H9 (cell line): ENCODE results near the gene FAIM2. TPM values are rescaled to one million over a fixed set of nuclear protein-coding genes. Genes with fewer than 3 reads are reported as not detected.

ENCODE experiments used
- DNase-seq: peaks from one replicate; pipeline ENCODE4 v3.0.0-alpha.2; 2017
- H2AFZ ChIP-seq: one replicate; pipeline ENCODE4 v1.6.1; 2013; ENCODE audit warnings: mild to moderate bottlenecking, low read length, control low read depth, moderate library complexity
- H2AK5ac ChIP-seq: 2 replicates; pipeline ENCODE4 v1.6.1; 2013; ENCODE audit warnings: low read length, control low read depth, mixed read lengths; ENCODE audit not compliant: insufficient read length
- H2BK120ac ChIP-seq: one replicate; pipeline ENCODE4 v1.6.1; 2013; ENCODE audit warnings: low read depth, mild to moderate bottlenecking, low read length, control low read depth, inconsistent platforms; ENCODE audit not compliant: poor library complexity, severe bottlenecking
- H2BK12ac ChIP-seq: 2 replicates; pipeline ENCODE4 v1.6.1; 2013; ENCODE audit warnings: low read length, control low read depth, mixed read lengths, low read depth; ENCODE audit not compliant: insufficient read length
- H2BK15ac ChIP-seq: 2 replicates; pipeline ENCODE4 v1.6.1; 2013; ENCODE audit warnings: low read depth, low read length, control low read depth
- H2BK20ac ChIP-seq: one replicate; pipeline ENCODE4 v1.6.1; 2013; ENCODE audit warnings: low read depth, mild to moderate bottlenecking, low read length, control low read depth, inconsistent platforms; ENCODE audit not compliant: poor library complexity, severe bottlenecking
- H2BK5ac ChIP-seq: 2 replicates; pipeline ENCODE4 v1.6.1; 2013; ENCODE audit warnings: low read length, control low read depth, mixed read lengths; ENCODE audit not compliant: insufficient read length
- H3K14ac ChIP-seq: 2 replicates; pipeline ENCODE4 v1.6.1; 2013; ENCODE audit warnings: low read length, control low read depth; ENCODE audit not compliant: insufficient read depth
- H3K18ac ChIP-seq: 2 replicates; pipeline ENCODE4 v1.6.1; 2013; ENCODE audit warnings: low read depth, mild to moderate bottlenecking, mixed read lengths, low read length, control low read depth; ENCODE audit not compliant: insufficient read length
- H3K23ac ChIP-seq: 2 replicates; pipeline ENCODE4 v1.6.1; 2013; ENCODE audit warnings: low read length, control low read depth, mixed read lengths, low read depth; ENCODE audit not compliant: insufficient read length
- H3K23me2 ChIP-seq: 2 replicates; pipeline ENCODE4 v1.6.1; 2013; ENCODE audit warnings: low read depth, mild to moderate bottlenecking, mixed read lengths, low read length, control low read depth; ENCODE audit not compliant: insufficient read length, poor library complexity, severe bottlenecking
- H3K27ac ChIP-seq: 2 replicates; pipeline ENCODE4 v1.5.1; 2013; ENCODE audit warnings: low read length, control low read depth, mixed read lengths, low read depth; ENCODE audit not compliant: insufficient read length
- H3K27me3 ChIP-seq: 2 replicates; pipeline ENCODE4 v1.6.1; 2013; ENCODE audit warnings: low read length, control low read depth, inconsistent platforms; ENCODE audit not compliant: insufficient read depth
- H3K4ac ChIP-seq: 2 replicates; pipeline ENCODE4 v1.6.1; 2013; ENCODE audit warnings: low read depth, mild to moderate bottlenecking, control low read depth, inconsistent platforms, low read length, moderate library complexity
- H3K4me1 ChIP-seq: 2 replicates; pipeline ENCODE4 v1.6.1; 2013; ENCODE audit warnings: low read length, control low read depth, inconsistent platforms; ENCODE audit not compliant: insufficient read depth
- H3K4me2 ChIP-seq: 2 replicates; pipeline ENCODE4 v1.6.1; 2013; ENCODE audit warnings: low read length, control low read depth, mixed read lengths; ENCODE audit not compliant: insufficient read length, insufficient read depth
- H3K56ac ChIP-seq: 2 replicates; pipeline ENCODE4 v1.6.1; 2013; ENCODE audit warnings: low read depth, mild to moderate bottlenecking, mixed read lengths, low read length, control low read depth; ENCODE audit not compliant: insufficient read length
- H3K79me1 ChIP-seq: 2 replicates; pipeline ENCODE4 v1.6.1; 2013; ENCODE audit warnings: low read depth, mild to moderate bottlenecking, moderate library complexity, low read length, control low read depth, inconsistent platforms; ENCODE audit not compliant: insufficient read depth, poor library complexity, severe bottlenecking
- H3K79me2 ChIP-seq: 2 replicates; pipeline ENCODE4 v1.6.1; 2013; ENCODE audit warnings: low read length, control low read depth, inconsistent platforms; ENCODE audit not compliant: insufficient read depth
- H3K9ac ChIP-seq: 2 replicates; pipeline ENCODE4 v1.6.1; 2013; ENCODE audit warnings: low read length, control low read depth, mixed read lengths; ENCODE audit not compliant: insufficient read length; ENCODE audit errors: extremely low read depth
- H3K9me3 ChIP-seq: one replicate; pipeline ENCODE4 v1.6.1; 2013; ENCODE audit warnings: low read depth, low read length, inconsistent platforms; ENCODE audit not compliant: control insufficient read depth
- H3T11ph ChIP-seq: one replicate; pipeline ENCODE4 v1.6.1; 2013; ENCODE audit warnings: mild to moderate bottlenecking, low read length, control low read depth, inconsistent platforms
- H4K20me1 ChIP-seq: one replicate; pipeline ENCODE4 v1.6.1; 2013; ENCODE audit not compliant: control insufficient read depth, insufficient read length, insufficient read depth
- H4K5ac ChIP-seq: 2 replicates; pipeline ENCODE4 v1.6.1; 2013; ENCODE audit warnings: low read depth, mild to moderate bottlenecking, mixed read lengths, low read length, control low read depth; ENCODE audit not compliant: insufficient read length
- H4K8ac ChIP-seq: replicated peaks from 2 replicates; pipeline ENCODE4 v1.6.1; 2013; ENCODE audit warnings: low read length, control low read depth, mixed read lengths, low read depth; ENCODE audit not compliant: insufficient read length
- H4K91ac ChIP-seq: 2 replicates; pipeline ENCODE4 v1.6.1; 2013; ENCODE audit warnings: low read depth, mild to moderate bottlenecking, moderate library complexity, mixed read lengths, low read length, control low read depth; ENCODE audit not compliant: insufficient read length
- H3K27ac Mint-ChIP-seq, 3 experiments: 2 replicates in 2 of 3; 3 replicates in 1 of 3; pipeline ENCODE4 v1.8.0; 2020 to 2021; ENCODE audit warnings: mixed read lengths in 3 of 3, mild to moderate bottlenecking in 1 of 3, moderate library complexity in 1 of 3
- H3K27me3 Mint-ChIP-seq: 2 replicates; pipeline ENCODE4 v1.8.0; 2021; ENCODE audit warnings: low read depth, mild to moderate bottlenecking, moderate library complexity, mixed read lengths
- H3K36me3 Mint-ChIP-seq, 3 experiments: 2 replicates in 2 of 3; 3 replicates in 1 of 3; pipeline ENCODE4 v1.8.0; 2020 to 2021; ENCODE audit warnings: low read depth in 3 of 3, mixed read lengths in 3 of 3; ENCODE audit not compliant: insufficient read depth in 1 of 3
- H3K4me1 Mint-ChIP-seq, 2 experiments: 2 replicates each; pipeline ENCODE4 v1.8.0; 2020; ENCODE audit warnings: mixed read lengths in 2 of 2
- H3K4me3 Mint-ChIP-seq, 2 experiments: 2 replicates in 1 of 2; 3 replicates in 1 of 2; pipeline ENCODE4 v1.8.0; 2020 to 2021; ENCODE audit warnings: mild to moderate bottlenecking in 2 of 2, mixed read lengths in 2 of 2, moderate library complexity in 1 of 2
- H3K9me3 Mint-ChIP-seq, 2 experiments: 2 replicates in 1 of 2; 3 replicates in 1 of 2; pipeline ENCODE4 v1.8.0; 2020; ENCODE audit warnings: mild to moderate bottlenecking in 2 of 2, mixed read lengths in 2 of 2, moderate library complexity in 1 of 2
- CTCF ChIP-seq: fragments of 200-600 bp; sonication (generic); conservative IDR thresholded peaks from 3 replicates; pipeline ENCODE4 v1.8.0; 2021; ENCODE audit warnings: antibody characterized with exemption, mild to moderate bottlenecking
- WGBS: extraction: QIAGEN DNeasy Blood & Tissue Kit; methylation state at CpG from one replicate; pipeline ENCODE4 v1.1.7; 2013; ENCODE audit warnings: missing lambda C conversion rate, low lambda C conversion rate, mixed read lengths; ENCODE audit not compliant: insufficient read length; ENCODE audit errors: extremely low coverage; 5-methylcytosine and 5-hydroxymethylcytosine counted together
- total RNA-seq: library from RNA; stranded (reverse); gene quantifications from 2 replicates; pipeline ENCODE4 v1.2.1, GENCODE V29; 2021

The FAIM2 gene
- total RNA-seq, 1 experiment from 2014 or later = 0.42 TPM

DNA sequence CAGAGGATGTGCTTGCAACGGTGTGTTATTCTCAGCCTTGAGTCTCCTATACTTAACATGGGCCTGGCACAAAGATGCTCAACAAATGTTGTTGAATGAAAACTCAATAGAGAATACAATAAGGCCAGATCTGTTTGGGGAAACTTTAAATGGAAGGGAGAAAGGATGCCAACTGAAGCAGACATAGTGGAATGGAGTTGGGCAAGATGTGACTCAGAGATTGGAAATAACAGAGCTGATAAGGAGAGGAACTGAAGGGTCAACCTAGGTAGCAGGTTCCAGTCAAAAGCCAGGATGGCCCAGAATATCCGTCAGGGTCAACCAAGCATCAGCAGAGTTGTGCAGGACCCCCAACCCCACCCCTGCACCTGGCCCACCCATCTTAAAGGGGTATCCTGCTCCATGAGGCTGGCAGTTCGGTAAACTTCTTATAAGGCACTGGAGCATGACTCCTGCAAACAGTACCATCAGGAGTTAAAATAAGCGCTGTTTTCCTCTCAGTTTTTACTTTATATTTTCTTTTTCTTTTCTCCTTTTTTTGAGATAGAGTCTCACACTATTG lies 59.7 kb downstream of the FAIM2 start:
- H3K27ac Mint-ChIP-seq = no peak overlapping the region
- peak overlapping the region; percentile 4 to 95; a peak in 3 of 5 replicates for H3K4me3 Mint-ChIP-seq
- Histone ChIP-seq H2BK5ac (no peak overlapping the region), H3K27ac (no peak overlapping the region), H3K79me2 (no peaks in the 10 kb centered on the region), H3K14ac (no peak overlapping the region), H2BK120ac (no peak overlapping the region), H3K4ac (no peak overlapping the region), H3K18ac (no peak overlapping the region), H3K23me2 (peaks cover 10% of the 10 kb centered on the region), H2AFZ (no peak overlapping the region), H4K91ac (no peak overlapping the region), H2BK15ac (no peak overlapping the region), H3K23ac (no peak overlapping the region), H3K4me1 (no peaks in the 10 kb centered on the region), H2AK5ac (no peak overlapping the region), H4K20me1 (no peaks in the 10 kb centered on the region), H3K9me3 (no peaks in the 10 kb centered on the region), H4K8ac (no peak overlapping the region), H4K5ac (no peak overlapping the region), H2BK20ac (no peak overlapping the region), H3K79me1 (no peaks in the 10 kb centered on the region), H3K56ac (no peak overlapping the region), H3T11ph (no peak overlapping the region), H3K27me3 (no peaks in the 10 kb centered on the region), H2BK12ac (no peak overlapping the region), H3K4me2 (no peak overlapping the region), H3K9ac (no peak overlapping the region)
- H3K36me3 Mint-ChIP-seq = no peaks in the 10 kb centered on the region
- H3K4me1 Mint-ChIP-seq = peaks cover 14 to 15% of the 10 kb centered on the region in 2 experiments
- peaks cover 20% of the 10 kb centered on the region for H3K27me3 Mint-ChIP-seq
- TF ChIP-seq CTCF = no peak
- DNase-seq = no peak
- no CpG with 5 or more reads among the region's 4 CpGs for WGBS
- H3K9me3 Mint-ChIP-seq = no peaks in the 10 kb centered on the region
